Germinal center (tissue), 1 donor: ENCODE measurements around the gene RPS18.
A peak's percentile ranks its signal among the peaks of the same experiment; 100 is the strongest.

Experiments used
- DNase-seq: peaks from one replicate; pipeline ENCODE4 v3.0.0; 2012; ENCODE audit warnings: mixed read lengths, low spot score

RPS18 gene

DNA sequence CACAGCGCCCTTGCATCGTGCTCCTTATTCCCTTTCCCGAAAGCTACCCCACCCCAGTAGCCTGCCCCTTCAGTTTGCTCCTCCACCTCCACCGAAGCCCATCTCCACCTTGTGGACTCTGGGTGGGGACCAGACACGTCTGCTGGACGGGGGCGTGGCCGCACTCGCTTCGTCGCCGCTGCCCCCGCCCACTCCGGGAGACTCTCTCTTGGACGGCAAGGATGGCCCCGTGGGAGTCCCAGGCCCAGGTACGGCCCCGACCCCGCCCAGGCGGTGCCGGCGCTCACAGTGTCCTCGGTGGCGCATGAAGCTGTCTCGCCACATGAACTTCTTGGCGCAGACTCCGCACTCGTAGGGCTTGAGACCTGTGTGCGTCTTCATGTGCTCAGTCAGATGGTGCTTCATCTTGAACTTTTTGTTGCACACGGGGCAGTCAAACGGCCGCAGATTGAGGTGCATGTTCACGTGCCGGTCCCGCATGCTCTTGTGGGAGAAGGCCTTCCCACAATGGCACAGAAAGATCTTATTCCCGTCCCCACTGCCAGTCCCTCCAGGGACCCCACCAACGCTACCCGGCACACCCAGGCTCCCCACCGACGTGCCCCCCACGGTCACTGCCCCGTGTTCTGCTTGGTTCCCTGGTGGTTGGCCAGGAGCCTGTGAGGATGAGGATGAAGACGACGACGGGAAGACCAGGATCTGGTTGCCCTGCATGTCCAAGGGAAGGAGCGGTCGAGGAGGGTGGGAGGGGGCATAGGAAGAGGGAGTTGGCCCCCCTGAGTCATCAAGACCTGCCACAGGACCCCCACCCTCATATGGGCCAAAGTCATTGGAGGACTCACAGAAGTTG lies 43.3 kb downstream of the RPS18 start:
- DNase-seq, result no peak

DNA sequence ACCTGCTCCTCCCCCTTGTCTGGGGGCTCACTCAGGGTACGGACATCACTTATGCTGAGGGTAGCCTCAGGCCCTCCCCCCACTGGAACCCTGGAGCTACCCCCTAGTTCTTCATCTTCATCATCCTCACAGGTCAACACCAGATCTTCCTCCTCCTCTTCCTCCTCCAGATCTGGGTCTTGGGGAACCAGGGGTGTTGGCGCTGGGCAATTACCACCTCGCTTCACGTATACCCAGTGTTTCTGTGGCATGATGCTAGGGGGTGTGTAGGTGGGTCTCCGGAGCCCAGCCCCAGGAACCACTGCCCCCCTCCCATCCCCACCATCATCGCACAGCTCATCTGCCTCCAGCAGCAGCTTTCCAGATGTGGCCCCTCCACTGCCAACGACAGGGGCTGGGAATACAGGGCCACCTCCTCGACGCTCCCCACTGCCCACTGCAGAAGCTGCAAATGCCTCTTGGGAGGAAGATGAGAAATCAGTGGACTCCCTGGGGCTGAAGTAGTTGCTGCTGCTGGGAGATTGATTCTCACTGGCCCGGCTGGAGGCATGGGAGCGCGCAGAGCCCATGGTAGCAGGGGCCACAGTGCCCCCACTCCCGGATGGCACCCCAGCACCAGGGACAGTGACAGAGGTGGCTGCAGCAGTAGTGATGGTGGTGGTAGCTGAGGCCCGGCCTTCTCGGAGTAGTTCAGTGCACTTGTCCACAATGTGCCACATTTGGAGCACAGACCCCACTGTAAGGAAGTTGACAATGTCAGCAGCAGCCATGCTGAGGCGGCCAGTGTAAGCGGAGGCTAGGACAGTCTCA lies 44.1 kb downstream of the RPS18 start:
- no peak for DNase-seq

DNA sequence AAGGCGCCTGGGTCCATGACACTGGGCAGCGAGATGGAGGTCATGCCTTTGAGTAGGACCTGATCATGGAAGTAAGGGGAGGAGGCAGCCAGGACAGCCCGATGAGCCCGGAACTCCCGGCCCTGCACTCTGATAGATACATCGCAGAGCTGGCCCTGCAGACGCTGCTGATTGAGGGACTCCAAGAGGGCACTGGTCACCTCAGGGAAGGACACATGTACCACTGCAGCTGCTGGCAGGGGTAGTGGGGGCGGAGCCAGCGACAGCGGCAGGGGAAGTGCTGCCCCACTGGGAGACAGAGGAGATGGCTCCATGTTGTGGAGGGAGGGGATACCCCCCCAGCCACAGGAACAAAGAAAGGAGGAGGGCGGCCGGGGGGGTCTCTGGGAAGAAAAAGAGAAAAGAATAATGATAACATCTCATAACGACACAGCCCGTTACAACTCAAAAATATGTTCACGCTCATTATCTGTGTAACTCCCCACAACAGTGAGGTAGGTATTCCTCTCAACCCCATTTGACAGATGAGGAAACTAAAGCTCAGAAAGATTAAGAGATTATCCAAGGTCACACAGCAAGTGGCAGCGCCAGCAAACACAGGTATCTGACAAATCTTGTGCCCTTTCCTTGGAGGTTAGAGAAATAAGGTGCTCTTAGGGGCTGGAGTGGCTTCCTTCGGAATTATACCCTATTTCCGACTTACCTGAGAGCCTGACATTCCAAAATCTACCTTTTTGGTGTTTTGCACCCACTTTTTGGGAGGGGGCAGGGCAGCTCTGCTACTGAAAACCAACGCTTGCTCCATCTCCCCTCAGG lies 44.9 kb downstream of the RPS18 start:
- DNase-seq, result no peak

- DNase-seq, result peak; percentile 84
Measured at GRCh38 chr6:33317419-33317668, 45.5 kb downstream of the RPS18 start.

- DNase-seq, result peak; percentile 91
Measured at GRCh38 chr6:33317669-33318425, 46.0 kb downstream of the RPS18 start, which contains the start of gene ZBTB22. ZBTB22 (minus strand) TSS chr6:33317744; CDS start chr6:33316916, 828 bp downstream.

- DNase-seq, result no peak
Measured at GRCh38 chr6:33318426-33319073, 46.7 kb downstream of the RPS18 start.

- DNase-seq, result no peak
Measured at GRCh38 chr6:33319939-33320314, 48.1 kb downstream of the RPS18 start.

GRCh38 chr6:33320315-33321181 lies 48.7 kb downstream of the RPS18 start:
- no peak for DNase-seq

DNA sequence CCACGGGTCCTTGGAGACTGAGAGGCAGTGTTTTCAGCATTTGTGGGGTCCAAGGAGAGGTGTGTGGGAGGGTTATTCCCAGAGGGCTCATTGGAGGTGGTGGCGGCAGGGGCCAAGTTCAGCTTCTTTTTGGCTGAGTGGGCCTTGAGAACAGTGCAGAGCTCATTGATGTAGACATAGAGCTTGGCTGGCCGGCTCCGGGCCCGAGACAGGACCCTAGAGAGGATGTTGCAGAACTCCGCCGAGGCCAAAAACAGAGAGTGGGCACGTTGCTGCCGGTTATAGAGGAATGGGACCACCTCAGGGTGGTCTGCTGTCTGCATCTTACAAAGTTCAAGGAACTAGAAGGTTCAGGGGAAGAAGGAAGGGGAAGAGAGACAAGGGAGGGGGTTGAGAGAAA lies 49.4 kb downstream of the RPS18 start:
- DNase-seq, result no peak

DNA sequence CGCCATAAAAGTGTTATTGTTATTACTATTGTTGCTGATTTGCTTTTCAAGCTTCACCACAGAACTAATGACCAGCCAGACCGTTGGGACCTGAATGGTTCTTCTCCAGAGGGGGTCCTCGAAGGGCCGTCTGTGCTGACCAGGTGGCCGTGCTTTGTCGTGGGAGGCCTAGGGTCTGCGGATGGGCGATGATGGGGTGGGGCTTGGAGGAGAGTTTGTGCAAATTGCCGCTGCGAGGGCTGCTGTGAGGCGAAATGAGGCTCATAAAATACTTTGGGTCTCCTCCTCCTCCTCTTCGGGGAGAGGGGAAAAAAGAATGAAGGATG lies 51.7 kb downstream of the RPS18 start:
- no peak for DNase-seq

GRCh38 chr6:33324125-33324524 lies 52.2 kb downstream of the RPS18 start:
- peak; percentile 73 for DNase-seq
